Suppressor macrophage treated with lipopolysaccharide for 4 hours (primary cell): ENCODE data around the gene ZFHX3.
"Not testable (repeated sequence)": the region's sequence is repeated elsewhere in the genome, so short reads cannot be mapped to it uniquely, and the experiment has no call there.

Source experiments
- DNase-seq: peaks from one replicate; pipeline ENCODE4 v3.0.0-alpha.2; 2020

Gene ZFHX3

DNA sequence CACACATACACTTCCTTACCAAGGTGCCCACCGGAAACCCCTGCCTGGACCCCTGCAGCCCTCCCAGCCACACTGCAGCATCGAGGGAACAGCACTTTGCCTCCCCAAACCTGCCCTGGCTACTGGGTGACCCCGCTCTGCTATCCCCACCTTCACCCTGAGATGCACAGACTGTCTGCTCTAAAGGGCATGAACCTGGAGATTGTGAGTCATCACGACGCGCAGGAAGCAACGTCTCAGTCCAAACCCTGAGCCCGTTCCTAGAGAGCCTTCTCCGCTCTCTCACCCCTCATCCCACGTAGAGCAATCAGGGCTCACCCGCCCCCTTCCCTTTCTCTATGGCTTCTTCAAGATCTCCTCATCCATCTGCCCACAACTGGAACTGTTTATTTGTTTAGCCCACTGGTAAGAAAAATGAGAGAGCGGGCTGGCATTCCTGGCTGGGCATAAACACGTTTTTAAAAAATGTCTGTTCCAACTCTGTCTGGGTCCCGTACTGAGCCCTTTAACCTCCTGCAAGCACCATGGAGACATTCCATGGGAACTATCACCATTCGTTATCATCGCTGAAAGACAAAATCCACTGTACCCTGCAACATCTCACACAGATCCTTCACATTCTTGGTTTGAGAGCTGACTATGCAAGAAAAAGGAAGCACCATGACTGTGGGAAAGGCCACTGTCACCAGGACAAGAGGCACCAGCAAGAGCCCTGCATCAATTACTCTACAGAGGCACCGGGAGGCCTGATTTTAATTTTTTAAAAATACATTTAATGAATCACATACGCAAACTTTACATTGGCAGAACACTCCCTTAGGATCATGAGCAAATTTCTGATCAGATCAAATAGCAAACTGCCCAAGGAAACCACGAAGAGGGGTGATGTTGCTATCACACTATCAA, 28.2 kb downstream of the ZFHX3 start:
- DNase-seq, result no peak

DNA sequence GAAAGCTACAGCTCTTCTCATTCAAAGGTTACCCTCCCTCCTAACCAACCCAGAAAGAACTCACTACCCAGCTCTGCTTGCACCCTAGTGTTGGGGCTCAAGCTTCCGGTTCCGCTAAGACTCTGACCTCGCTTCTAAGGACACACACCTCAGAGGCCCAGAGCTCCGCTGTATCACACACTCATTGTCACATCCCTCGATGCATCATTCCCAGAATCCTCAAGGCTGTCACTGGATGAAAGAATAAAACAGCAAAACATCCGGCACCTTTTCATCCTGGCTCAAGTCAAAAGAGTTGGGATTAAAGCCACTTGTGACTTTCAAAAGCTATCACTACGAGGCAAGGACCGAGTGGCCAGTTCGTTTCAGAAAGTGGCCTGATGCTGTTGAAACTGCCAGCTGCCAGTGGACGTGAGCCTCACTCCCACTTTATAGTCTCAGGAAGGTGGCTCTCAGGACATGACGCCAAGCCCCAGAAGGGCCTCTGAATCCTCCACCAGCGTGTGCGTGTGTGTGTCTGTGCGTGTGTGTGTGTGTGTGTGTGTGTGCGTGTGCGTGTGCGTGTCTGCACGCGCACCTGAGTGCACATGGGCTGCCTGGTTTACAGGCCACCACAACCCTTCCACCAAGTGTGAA, 29.0 kb downstream of the ZFHX3 start:
- DNase-seq, result no peak

DNA sequence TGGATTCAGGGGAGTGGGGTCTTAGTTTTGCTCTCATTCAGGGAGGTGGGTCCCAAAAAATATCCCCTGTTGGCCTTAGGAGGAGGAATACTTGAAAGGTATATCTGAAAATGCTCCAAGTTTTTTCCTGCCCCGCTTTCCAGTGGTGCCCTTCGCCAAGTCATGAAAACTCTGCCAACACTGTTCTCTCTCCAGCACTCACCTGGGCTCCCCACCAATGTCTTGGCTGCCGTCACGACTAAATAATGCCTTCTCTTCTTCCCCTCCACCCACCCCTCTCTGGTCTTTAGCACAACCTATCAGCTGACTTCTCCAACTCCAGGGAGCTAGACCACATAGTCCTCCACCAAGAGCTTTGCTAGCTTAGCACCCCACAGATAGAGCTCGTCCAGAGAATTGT, 30.6 kb downstream of the ZFHX3 start:
- DNase-seq, result no peak

DNA sequence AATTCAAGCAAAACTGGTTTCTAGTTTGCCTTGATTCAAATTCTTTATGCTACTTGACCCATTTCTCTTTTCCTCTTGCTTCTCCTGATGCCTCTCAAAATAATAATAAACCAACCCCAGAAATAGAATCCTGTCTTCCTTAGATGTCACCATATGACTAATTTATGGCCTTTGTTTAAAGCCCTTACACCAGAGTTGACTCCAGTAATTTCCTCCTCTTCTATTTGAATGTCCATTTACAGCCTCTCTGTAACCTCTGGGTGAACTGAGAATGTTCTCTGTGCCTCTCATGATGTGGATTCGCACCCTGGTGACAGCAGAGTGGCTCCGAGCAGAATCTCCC, 31.5 kb downstream of the ZFHX3 start:
- peak; percentile 68 for DNase-seq

DNA sequence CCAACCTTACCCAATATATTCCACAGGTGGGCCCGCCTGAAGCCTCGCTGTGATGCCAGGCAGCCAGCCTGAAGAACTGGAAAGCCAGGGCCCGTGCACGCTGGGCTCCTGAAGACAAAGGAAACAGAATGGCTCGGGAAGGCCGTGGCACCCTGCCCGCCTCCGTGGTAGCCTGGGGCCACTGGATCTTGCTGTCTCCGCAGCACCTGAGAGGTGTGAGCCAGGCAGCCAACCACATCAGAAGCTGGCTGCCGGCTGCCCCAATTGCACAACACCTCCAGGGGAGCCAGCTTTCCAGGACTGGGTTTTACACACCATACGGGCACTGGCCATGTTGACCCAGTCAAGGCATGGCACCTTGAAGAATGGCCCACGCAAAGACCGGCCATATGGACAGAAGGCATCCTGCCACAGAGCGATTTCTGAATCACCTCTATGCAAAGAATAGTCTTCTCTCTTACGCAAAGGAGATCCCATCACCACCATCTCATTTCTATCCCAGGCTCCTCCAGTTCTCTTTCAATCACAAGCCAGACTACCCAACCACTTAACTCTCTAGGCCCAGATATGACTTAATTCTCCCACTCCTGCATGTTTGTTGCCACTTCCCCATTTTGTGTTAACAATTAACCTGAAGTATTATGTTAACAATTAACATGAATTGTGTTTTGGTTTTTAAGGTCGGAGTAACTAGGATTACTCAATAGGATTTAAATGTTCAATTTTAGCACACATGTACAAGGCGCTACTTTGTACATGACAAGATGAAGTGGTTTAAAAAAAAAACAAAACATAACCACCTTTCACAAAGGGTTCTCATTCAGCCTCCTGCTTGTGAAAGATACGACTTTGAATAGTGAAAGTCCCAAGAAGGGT, 32.1 kb downstream of the ZFHX3 start:
- peak; percentile 75 for DNase-seq

DNA sequence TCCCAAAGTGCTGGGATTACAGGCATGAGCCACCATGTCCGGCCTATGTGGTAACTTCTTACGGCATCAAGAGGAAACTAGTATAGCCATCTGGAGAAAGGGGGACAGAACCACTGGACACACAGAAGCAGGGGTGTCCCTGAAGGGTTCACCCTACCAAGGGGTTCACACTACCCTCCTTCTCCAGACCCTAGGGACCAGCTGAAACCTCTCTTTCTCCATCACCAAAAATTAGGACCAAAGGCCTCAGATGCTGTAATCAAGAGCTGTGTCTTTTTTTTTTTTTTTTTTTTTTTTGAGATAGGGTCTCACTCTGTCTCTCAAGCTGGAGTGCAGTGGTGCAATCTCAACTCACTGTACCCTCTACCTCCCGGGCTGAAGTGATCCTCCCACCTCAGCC, 33.2 kb downstream of the ZFHX3 start:
- no peak for DNase-seq

DNA sequence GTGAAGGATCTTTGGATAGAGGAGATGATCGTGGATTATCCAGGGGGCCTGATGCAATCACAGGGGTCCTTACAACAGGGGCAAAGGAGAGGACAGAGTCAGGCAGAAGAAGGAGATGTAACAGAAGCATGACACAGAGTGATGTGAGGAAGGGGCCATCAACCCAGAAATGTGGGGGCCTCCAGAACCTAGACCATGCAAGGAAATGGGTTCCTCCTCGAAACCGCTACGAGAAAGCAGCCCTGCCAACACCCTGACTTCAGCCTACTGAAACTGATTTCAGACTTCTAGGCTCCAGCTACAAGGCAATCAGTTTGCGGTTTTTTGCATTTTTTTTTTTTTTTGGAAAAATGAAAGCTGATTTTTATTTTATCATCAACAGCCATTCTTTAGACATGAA, 34.0 kb downstream of the ZFHX3 start:
- DNase-seq, result no peak

DNA sequence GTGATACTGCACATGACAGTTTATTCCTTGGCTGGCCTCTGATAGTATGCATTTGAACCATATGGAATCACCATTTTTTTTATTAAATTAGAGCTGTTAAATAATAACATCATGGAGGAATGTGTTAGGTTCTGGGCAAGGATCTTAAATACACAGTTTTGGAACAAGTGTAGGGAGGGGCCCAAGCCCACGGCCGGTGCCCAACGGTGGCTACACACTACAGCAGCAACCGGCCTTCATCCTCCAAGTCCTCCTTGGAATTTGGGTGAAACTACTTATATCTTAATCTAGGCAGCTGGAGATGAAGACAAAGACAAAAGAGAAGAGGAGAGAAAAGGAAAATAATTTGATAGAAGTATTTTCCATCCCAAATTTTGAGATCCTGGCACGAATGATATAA, 35.6 kb downstream of the ZFHX3 start:
- no peak for DNase-seq

DNA sequence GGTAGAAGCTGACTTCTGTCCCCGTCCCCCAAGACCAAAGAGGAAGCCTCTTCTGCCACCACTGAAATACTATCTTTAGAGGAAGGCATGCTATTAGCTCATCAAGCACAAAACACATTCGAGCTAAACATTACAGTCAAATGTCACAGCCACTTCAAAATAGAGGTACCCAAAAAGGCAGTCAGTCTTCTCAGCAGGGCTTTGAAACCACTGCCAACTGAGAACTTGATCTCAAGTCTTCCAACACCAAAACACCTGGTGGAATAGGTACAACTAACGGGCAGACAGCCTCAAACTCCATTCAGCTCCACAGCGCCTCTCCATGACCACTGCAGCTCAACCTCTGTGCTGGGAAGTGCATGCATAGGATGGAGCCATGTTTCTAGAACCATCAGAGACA, 36.0 kb downstream of the ZFHX3 start:
- peak; percentile 24 for DNase-seq

DNA sequence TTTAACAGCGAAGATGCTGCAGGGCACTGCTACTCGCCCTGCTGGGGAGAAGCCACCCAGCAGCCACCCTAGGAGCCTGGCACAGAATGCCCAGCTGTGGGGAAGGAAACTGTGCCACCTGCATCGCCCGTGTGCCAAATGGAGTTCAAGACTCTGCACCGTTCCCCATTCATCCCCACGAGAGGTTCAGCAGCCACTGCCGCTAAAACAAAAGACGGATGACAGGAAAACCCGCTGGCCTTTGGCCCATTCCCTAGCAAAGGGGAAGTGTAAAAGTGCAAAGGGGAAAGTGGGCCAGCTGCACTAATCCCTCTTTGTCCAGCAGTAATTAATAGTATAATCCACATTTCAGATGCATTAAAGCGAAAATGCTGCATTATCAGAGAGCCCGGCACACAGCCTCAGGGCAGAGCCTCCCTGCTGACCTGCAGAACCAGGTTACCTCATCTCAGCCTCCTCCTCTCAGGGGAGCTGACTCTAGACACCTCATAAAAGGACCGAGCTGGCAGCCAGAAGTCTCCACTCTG, 37.7 kb downstream of the ZFHX3 start:
- peak; percentile 65 for DNase-seq

DNA sequence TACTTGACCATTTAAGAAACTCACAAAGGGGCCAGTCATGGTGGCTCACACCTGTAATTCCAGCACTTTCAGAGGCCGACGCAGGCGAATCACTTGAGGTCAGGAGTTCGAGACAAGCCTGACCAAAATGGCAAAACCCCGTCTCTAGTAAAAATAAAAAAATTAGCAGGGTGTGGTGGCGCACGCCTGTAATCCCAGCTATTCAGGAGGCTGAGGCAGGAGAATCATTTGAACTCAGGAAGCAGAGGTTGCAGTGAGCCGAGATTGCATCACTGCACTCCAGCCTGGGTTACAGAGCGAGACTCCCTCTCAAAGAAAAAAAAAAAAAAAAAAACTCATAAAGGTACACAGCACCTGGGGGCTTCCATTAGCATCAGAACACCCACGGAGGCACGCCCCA, 38.2 kb downstream of the ZFHX3 start:
- DNase-seq, result not testable (repeated sequence)

DNA sequence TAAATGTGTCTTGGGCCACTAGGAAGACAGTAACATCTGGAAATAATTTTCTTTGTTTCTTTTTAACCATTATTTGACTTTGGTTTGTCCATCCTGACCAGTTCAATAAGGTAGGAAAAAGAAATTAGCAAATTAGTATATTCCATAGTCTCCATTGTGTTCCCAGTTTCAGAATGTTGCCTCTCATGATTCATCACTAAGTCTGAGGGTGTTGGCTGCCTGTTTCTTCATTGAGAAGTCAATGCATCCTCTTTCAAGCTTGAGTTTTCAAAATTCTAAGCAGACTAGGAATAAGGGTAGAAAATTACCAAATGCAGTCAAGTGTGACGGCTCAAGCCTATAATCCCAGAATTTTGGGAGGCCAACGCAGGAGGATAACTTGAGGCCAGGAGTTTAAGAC, 41.9 kb downstream of the ZFHX3 start:
- peak; percentile 39 for DNase-seq

DNA sequence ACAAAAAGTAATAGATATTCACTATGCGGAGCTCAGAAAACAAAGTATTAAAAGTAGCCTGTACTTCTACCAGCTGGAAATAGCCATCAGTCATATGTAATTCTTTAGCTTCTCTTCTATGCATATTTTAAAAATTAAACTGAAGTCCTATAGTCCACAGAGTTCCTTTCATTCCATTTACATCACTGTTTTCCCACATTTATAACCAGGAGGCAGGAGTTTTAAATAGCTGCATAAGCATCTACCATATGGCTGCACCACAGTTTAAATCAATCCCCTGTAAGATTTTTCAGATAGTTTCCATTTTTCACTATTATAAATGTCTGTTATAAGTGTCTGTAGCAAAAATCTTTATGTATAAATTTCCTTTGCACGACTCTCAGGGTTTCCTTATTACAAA, 45.1 kb downstream of the ZFHX3 start:
- no peak for DNase-seq

DNA sequence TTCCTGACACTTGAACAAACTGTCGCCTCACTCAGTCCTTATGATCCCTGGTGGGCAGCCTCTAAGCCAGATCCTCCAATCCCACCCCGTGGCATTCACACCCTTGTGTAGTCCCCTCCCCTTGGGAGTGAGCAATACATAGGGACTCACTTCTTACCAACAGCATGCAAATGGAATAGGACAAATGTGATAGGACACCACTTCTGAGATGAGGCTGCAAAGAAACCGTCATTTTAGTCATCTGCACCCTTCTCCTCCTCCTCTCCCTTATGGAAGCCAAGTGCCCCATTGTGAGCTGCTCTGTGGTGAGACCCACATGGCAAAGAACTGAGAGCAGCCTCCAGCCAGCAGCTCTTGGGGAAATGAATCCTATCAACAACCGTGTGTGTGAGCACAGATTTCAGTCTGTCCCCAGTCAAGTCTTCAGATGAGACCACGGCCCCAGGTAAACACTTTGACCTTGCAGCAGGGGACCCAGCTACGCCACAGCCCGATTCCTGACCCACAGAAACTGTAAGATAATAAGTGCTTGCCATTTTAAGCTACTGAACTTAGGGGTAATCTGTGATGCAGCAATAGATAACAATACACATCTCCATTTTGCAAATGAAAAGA, 46.9 kb downstream of the ZFHX3 start:
- DNase-seq, result no peak

DNA sequence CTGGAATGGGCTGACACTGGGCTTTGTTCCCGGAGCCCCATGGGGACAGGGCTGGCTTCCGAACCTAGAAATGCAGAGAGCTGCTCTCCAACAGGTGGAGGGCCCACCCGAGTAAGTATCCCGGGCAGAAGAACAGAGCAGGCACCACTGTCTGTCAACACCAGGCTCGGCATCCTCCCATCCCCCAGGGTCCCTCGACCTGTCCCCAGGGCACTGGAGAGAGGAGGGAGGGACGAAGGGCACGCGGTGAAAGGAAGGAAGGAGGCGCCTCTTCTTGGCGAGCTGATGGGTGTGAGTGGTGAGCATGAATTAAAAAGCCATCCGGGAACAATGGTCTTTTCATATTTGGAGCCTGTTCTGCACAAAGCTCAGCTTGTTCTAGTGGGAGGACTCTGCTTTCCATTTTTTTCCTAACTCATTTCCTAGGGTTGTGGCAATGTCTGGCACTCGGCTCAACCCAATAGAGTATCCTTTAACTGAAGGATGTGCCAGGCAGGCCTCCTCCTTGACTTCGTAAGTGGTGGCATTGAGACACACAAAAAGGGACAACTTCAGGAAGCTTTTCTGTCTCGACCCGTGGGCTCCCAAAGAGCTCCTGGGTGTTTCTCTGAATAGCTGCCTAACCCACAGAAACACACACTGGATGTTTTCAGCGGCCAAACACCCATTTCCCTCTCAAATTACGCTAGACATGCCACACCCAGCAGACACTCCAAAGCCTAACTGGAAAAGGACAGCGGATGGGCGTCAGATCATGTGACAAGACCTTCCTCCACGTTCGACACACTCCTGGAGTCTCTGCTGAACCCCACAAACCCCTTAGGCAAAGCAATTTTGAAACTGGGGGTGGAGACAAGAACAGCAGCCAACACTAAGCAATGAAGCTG, 47.7 kb downstream of the ZFHX3 start:
- no peak for DNase-seq

DNA sequence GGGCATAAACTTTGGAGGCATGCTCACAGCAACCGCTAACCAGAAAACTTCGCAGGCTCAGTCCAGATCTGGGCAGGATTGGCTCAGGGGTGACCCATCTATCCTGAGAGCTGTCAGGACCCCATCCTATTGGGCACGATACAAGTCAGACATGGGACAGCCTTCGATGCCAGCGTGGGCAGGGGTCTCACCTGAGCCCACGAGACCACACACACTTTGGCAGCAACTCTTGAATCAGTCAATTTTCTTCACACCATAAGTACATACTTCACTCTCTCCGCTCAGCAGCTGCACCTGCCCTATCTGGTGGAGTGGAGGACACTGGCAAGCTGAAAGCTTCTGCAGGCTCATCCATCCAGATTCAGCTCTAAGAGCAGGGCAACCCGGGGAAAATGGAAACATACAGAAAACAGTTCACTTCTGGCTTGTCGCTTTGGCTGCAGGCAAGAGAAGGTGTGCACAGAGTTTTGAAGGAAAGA, 48.3 kb downstream of the ZFHX3 start:
- no peak for DNase-seq

DNA sequence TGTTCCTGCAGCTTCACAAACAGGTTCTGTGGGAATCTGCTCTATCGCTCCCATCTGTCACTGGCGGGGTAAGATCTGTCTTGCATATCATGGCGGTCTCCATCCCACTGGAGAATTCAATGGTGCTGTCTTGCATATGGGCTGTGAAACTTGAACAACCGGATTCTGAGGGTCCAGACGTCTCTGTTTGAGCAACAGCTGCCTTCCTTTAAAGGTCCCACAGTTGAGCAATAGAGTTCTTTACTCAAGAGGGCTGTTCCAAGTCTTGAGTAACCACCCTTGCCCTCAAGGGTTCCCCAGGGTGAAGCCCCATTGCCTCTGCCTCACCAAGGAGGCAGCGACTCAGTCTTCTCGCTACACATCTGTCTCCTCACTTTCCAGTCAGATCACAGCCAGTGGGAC, 50.8 kb downstream of the ZFHX3 start:
- DNase-seq, result peak; percentile 86

DNA sequence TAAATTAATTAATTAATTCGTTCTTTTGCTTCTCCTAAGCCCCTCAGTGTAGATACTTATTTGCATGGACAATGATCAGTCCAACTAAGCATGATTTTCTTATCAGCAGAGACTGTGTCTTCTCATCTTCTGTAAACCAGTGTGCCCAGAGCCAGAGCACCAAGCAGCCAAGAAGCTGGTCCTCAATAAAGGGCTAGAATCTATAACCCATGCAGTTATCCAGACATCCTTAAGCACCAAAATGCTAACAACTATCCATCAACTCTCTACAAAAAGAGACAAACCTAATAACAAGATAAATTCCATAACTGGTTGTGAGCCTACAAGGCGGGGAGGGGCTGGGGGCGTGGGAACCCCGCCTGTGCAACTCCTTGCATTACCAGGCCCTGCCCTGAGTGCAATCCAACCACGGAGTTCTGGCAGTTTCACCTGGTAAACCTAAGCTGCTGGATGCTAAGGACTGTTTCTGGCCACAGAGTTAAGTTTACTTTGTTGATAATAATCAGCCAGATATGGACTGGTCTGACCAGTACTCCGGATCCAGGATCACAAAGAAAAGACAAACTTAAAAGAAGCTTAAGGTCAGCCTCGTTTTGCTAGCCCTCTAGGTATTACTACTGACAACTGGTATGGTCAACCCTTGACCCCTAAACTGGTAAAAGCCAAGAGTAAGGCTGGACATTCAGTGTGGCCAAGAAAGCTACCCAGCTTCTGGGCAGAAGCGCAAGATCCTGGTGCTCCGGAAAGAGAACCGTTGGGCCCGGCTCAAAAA, 51.5 kb downstream of the ZFHX3 start:
- DNase-seq, result no peak

DNA sequence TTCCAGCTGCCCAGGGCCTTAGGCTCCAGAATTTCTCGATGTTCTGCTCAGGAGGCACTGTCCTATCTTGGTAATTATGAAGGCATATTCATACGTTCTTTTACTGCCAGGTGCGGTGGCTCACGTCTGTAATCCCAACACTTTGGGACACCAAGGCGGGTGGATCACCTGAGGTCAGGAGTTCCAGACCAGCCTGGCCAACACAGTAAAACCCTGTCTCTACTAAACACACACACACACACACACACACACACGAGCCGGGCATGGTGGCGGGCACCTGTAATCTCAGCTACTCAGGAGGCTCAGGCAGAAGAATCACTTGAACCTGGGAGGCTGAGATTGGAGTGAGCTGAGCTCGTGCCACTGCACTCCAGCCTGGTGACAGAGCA, 52.1 kb downstream of the ZFHX3 start:
- DNase-seq, result not testable (repeated sequence)

DNA sequence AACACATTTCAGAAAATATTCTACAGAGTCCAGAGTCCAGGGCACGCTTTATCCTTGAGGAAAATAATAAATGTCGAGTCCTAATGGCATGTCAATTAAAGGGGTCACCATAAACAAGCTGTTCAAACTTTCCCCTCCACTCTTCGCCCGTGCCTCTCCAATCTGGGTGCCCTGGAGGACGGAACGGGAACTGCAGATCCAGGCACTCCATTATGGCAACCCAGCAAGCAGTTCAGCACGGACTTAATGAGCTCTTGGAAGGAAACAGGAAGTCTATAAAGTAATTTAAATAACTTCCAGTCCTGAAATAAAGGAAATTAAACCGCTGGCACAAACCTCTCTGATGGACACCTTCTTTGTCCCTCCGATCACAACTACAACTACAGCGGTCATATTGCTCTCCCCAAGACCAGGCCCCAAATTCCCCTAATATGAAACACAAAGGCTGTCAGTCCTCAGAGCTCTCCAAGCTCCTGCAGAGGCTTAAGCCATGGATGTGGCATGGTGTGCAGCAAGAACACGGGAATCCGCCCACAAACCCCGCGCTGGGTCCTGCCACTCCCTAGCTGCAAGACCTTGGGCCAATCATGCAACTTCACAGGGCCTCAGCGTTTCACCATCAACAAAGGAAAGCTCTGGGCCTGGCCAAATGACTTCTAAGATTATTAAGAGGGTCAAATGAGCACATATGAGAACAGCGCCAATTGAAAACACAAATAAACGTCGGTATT, 52.6 kb downstream of the ZFHX3 start:
- peak; percentile 24 for DNase-seq
